Endothelial cell of umbilical vein (primary cell): ENCODE data around the gene LEMD3. TPM values are rescaled to one million over a fixed set of nuclear protein-coding genes. Genes with fewer than 3 reads are reported as not detected.

Experiments used
- BruUV-seq: library from RNA; stranded (reverse); fragments of 400-500 nt; replicated peaks from 2 replicates; lab custom pipeline; 2021; lab: Mats Ljungman, UMichigan
- CTCF ChIA-PET: fragments of 300-600, 350-600 bp; sonication (Branson Sonifier 250); formaldehyde crosslinking; loops from one replicate; lab custom pipeline; 2021; ENCODE audit warnings: antibody characterized with exemption, inconsistent platforms; lab: Charles Lee
- POLR2A ChIA-PET: fragments of 300-600, 350-600 bp; sonication (Branson Sonifier 250); formaldehyde crosslinking; loops from one replicate; lab custom pipeline; 2021; ENCODE audit warnings: antibody characterized with exemption, inconsistent platforms; lab: Charles Lee
- DNase-seq: peaks from one replicate; pipeline ENCODE4 v3.0.0-alpha.2; 2011; ENCODE audit warnings: low read depth, low spot score
- FAIRE-seq: peaks from 2 replicates; lab custom pipeline; 2011; peaks lifted over from hg19 to GRCh38; lab: Jason Lieb, UNC
- H2AFZ ChIP-seq: 2 replicates; pipeline ENCODE4 v1.6.0; 2012; ENCODE audit warnings: low read depth, low read length, control low read depth, inconsistent platforms
- H3K27ac ChIP-seq: 2 replicates; pipeline ENCODE4 v1.5.1; 2011; ENCODE audit warnings: low read depth, mild to moderate bottlenecking, control low read depth, low read length, moderate library complexity; ENCODE audit not compliant: insufficient read depth
- H3K27me3 ChIP-seq, 2 experiments: 2 replicates each; pipeline versions ENCODE4 v1.6.0 to v1.6.1; 2011; ENCODE audit warnings: low read length in 2 of 2, mixed read lengths in 1 of 2; ENCODE audit not compliant: control insufficient read depth in 2 of 2, insufficient read depth in 2 of 2
- H3K36me3 ChIP-seq, 2 experiments: 2 replicates in 1 of 2; 3 replicates in 1 of 2; pipeline ENCODE4 v1.5.1; 2011; ENCODE audit warnings: low read length in 2 of 2, mild to moderate bottlenecking in 1 of 2, moderate library complexity in 1 of 2; ENCODE audit not compliant: control insufficient read depth in 2 of 2, insufficient read depth in 2 of 2; ENCODE audit errors: extremely low read depth in 1 of 2
- H3K4me1 ChIP-seq: 3 replicates; pipeline ENCODE4 v1.5.1; 2011; ENCODE audit warnings: mild to moderate bottlenecking, low read length; ENCODE audit not compliant: control insufficient read depth, insufficient read depth; ENCODE audit errors: extremely low read depth
- H3K4me2 ChIP-seq: 2 replicates; pipeline ENCODE4 v1.6.1; 2011; ENCODE audit warnings: low read length, control low read depth, mixed read lengths; ENCODE audit not compliant: insufficient read depth
- H3K4me3 ChIP-seq, 3 experiments: fragments of 200-600 bp in 1 of 3; sonication (generic), shearing (Covaris generic) in 1 of 3; replicated peaks in 1 of 3; 2 replicates each; pipeline ENCODE4 v1.5.1; 2011 to 2016; ENCODE audit warnings: control low read depth in 3 of 3, low read length in 3 of 3, mild to moderate bottlenecking in 2 of 3, inconsistent platforms in 1 of 3, low read depth in 1 of 3, moderate library complexity in 1 of 3; ENCODE audit not compliant: insufficient read depth in 1 of 3
- H3K79me2 ChIP-seq: 2 replicates; pipeline ENCODE4 v1.6.0; 2012; ENCODE audit warnings: low read length, inconsistent platforms; ENCODE audit not compliant: control insufficient read depth, insufficient read depth
- H3K9ac ChIP-seq: replicated peaks from 2 replicates; pipeline ENCODE3; 2011; ENCODE audit warnings: low read length, control low read depth; ENCODE audit not compliant: insufficient read depth; ENCODE audit errors: extremely low read depth
- H3K9me1 ChIP-seq: replicated peaks from 3 replicates; pipeline ENCODE4 v1.6.0; 2011; ENCODE audit warnings: mild to moderate bottlenecking, low read length; ENCODE audit not compliant: control insufficient read depth, insufficient read depth; ENCODE audit errors: extremely low read depth
- H3K9me3 ChIP-seq: replicated peaks from 2 replicates; pipeline ENCODE4 v1.5.1; 2012; ENCODE audit warnings: low read length, inconsistent platforms; ENCODE audit not compliant: control insufficient read depth, insufficient read depth
- H4K20me1 ChIP-seq: replicated peaks from 2 replicates; pipeline ENCODE3; 2011; ENCODE audit warnings: mild to moderate bottlenecking, low read length; ENCODE audit not compliant: control insufficient read depth, insufficient read depth; ENCODE audit errors: extremely low read depth
- EZH2 ChIP-seq: IDR thresholded peaks from 2 replicates; pipeline ENCODE4 v1.6.1; 2012; ENCODE audit warnings: borderline replicate concordance, low read depth, mild to moderate bottlenecking, moderate library complexity, low read length, inconsistent platforms; ENCODE audit not compliant: severe bottlenecking
- FOS ChIP-seq: IDR thresholded peaks from 2 replicates; pipeline ENCODE4 v1.6.1; 2011; ENCODE audit warnings: mild to moderate bottlenecking, low read length, moderate library complexity, borderline replicate concordance; ENCODE audit not compliant: insufficient read depth
- GATA2 ChIP-seq: IDR thresholded peaks from 2 replicates; pipeline ENCODE4 v1.7.0; 2011; ENCODE audit warnings: low read depth, mild to moderate bottlenecking, moderate library complexity, mixed read lengths, low read length; ENCODE audit not compliant: insufficient read length, insufficient read depth
- JUN ChIP-seq: IDR thresholded peaks from 2 replicates; pipeline ENCODE4 v1.6.1; 2011; ENCODE audit warnings: borderline replicate concordance, low read depth; ENCODE audit not compliant: insufficient read length, insufficient read depth
- MYC ChIP-seq: IDR thresholded peaks from one replicate; pipeline ENCODE4 v1.6.1; 2011; ENCODE audit warnings: mild to moderate bottlenecking, low read depth, low read length
- POLR2A ChIP-seq: IDR thresholded peaks from 2 replicates; pipeline ENCODE4 v1.6.1; 2012; ENCODE audit warnings: low read depth, mild to moderate bottlenecking, control low read depth, low read length
- POLR2AphosphoS5 ChIP-seq: IDR thresholded peaks from 2 replicates; pipeline ENCODE4 v1.6.1; 2012; ENCODE audit warnings: low read depth, mild to moderate bottlenecking, control low read depth, low read length, moderate library complexity; ENCODE audit not compliant: insufficient read depth
- dilution Hi-C: fragments of 300-500 bp; cut with MboI; formaldehyde crosslinking; loops from one replicate; pipeline ENCODE4 v1.15.0; 2019; ENCODE audit warnings: low sequenced_read_pairs; ENCODE audit not compliant: extremely low pct_ligation_motif_present
- intact Hi-C: fragments of 100-400 bp; cut with micrococcal nuclease; formaldehyde crosslinking; loops from one replicate; pipeline ENCODE4 v1.10.0; 2022
- polyA plus RNA-seq, 4 experiments: library from polyadenylated mRNA; depleted of rRNA in 3 of 4; stranded (reverse) in 3 of 4; unstranded in 1 of 4; fragments of >200 nt; gene quantifications; 2 replicates each; pipeline versions ENCODE4 v1.2.1 to v1.2.3, GENCODE V29; 2011 to 2012; ENCODE audit warnings: missing spikeins in 1 of 4
- total RNA-seq: library from RNA; stranded (reverse); gene quantifications from 2 replicates; pipeline ENCODE4 v1.2.3, GENCODE V29; 2021
- TF ChIP-seq, protein P1 (sequence below), 2 donors: IDR thresholded peaks; 1 replicate in 1 of 2; 2 replicates in 1 of 2; pipeline ENCODE4 v1.5.1; 2011; ENCODE audit warnings: low read length in 2 of 2, mild to moderate bottlenecking in 2 of 2, moderate library complexity in 2 of 2, control low read depth in 1 of 2, inconsistent platforms in 1 of 2, low read depth in 1 of 2; ENCODE audit not compliant: insufficient read depth in 1 of 2; ENCODE audit errors: extremely low read depth in 1 of 2
- TF ChIP-seq, protein P2 (sequence below): IDR thresholded peaks from 2 replicates; pipeline ENCODE4 v1.6.1; 2011; ENCODE audit not compliant: insufficient read depth, insufficient read length

The LEMD3 gene
- total and polyA plus RNA-seq, 2 donors (not counting 3 experiments of a cell fraction or from before 2014, with no cell fraction given): 7.4 to 24.2 TPM

DNA sequence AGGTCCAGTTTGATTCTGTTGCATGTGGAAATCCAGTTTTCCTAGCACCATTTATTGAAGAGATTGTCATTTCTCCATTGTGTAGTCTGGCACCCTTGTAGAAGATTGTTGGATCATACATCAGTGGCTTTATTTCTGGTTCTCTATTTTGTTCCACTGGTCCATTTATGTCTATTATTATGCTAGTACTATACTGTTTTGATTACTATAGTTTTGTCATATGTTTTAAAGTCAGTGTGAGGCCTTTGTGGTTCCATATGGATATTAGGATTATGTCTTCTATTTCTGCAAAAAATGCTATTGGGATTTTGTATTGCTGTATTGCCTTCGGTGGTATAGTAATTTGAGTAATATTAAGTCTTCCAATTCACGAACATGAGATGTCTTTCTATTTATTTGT is 51.4 kb downstream of the LEMD3 start:
- Histone ChIP-seq H3K4me3 (no peak overlapping the region), H3K9me3 (no peaks in the 10 kb centered on the region), H3K79me2 (peaks cover 10% of the 10 kb centered on the region), H3K4me2 (no peak overlapping the region), H3K9ac (no peak overlapping the region), H3K36me3 (peaks cover 0 to 5% of the 10 kb centered on the region in 2 experiments), H3K9me1 (no peaks in the 10 kb centered on the region), H2AFZ (no peak overlapping the region), H3K27me3 (no peaks in the 10 kb centered on the region), H3K4me1 (no peaks in the 10 kb centered on the region), H3K27ac (no peak overlapping the region), H4K20me1 (no peaks in the 10 kb centered on the region)
- no TSS peak for BruUV-seq
- POLR2A ChIA-PET: no interaction called here
- no peak for TF ChIP-seq JUN
- TF ChIP-seq EZH2: no peak
- no peak for TF ChIP-seq MYC
- TF ChIP-seq, protein P1, sequence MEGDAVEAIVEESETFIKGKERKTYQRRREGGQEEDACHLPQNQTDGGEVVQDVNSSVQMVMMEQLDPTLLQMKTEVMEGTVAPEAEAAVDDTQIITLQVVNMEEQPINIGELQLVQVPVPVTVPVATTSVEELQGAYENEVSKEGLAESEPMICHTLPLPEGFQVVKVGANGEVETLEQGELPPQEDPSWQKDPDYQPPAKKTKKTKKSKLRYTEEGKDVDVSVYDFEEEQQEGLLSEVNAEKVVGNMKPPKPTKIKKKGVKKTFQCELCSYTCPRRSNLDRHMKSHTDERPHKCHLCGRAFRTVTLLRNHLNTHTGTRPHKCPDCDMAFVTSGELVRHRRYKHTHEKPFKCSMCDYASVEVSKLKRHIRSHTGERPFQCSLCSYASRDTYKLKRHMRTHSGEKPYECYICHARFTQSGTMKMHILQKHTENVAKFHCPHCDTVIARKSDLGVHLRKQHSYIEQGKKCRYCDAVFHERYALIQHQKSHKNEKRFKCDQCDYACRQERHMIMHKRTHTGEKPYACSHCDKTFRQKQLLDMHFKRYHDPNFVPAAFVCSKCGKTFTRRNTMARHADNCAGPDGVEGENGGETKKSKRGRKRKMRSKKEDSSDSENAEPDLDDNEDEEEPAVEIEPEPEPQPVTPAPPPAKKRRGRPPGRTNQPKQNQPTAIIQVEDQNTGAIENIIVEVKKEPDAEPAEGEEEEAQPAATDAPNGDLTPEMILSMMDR (IDR thresholded peaks at IDR 0.05; ENCODE audit: extremely low read depth in 1 of 2, insufficient read depth in 1 of 2, low read depth in 1 of 2, low read length in 2 of 2): no peak
- TF ChIP-seq POLR2A: no peak
- TF ChIP-seq POLR2AphosphoS5: no peak
- no peak for TF ChIP-seq GATA2
- TF ChIP-seq, protein P2, sequence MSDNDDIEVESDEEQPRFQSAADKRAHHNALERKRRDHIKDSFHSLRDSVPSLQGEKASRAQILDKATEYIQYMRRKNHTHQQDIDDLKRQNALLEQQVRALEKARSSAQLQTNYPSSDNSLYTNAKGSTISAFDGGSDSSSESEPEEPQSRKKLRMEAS: no peak
- TF ChIP-seq FOS: no peak
- intact Hi-C loops (no loop called here), dilution Hi-C loops (no loop called here)
- CTCF ChIA-PET: interaction anchor here (1.0 kb wide), 1 partner anchor 11 kb away, joined by 3 read pairs; no protein-coding TSS in a partner anchor
- no peak for DNase-seq
- no peak for FAIRE-seq
